Measurements from ENCODE around the gene CUL7.
"Not testable (repeated sequence)": the region's sequence is repeated elsewhere in the genome, so short reads cannot be mapped to it uniquely, and the experiment has no call there.

CUL7 gene

DNA sequence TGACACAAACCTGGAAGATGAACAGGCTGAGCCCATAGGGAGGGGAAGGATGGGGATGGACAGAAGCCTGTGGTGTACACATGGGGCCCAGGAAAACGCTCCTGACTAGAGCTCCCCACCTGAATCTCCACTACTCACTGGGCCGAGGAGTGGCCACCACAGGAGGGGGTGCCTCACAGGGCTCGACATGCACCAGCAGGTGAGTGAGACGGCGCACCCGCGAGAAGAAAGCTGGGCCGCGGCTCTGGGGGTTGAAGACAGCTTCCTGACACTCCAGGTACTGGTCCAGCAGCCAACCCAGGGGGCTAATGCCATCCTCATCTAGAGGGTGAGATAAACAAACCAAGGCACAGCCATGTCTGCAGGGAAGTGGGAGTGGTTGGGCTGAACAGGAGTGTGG is 10.3 kb downstream of the CUL7 start:
- no peak for DNase-seq

DNA sequence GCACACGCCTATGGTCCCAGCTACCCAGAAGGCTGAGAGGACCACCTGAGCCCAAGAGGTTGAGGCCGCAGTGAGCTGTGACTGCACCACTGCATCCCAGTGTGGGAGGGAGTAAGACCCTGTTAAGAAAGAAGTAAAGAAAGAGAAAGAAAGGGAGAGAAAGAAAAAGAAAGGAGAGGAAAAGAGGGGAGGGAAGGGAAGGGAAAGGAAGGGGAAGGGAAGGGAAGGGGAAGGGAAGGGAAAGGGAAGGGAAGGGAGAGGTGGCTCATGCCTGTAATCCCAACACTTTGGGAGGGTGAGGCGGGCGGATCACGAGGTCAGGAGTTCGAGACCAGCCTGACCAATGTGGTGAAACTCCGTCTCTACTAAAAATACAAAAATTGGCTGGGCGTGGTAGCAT is 12.2 kb downstream of the CUL7 start:
- not testable (repeated sequence) for DNase-seq

DNA sequence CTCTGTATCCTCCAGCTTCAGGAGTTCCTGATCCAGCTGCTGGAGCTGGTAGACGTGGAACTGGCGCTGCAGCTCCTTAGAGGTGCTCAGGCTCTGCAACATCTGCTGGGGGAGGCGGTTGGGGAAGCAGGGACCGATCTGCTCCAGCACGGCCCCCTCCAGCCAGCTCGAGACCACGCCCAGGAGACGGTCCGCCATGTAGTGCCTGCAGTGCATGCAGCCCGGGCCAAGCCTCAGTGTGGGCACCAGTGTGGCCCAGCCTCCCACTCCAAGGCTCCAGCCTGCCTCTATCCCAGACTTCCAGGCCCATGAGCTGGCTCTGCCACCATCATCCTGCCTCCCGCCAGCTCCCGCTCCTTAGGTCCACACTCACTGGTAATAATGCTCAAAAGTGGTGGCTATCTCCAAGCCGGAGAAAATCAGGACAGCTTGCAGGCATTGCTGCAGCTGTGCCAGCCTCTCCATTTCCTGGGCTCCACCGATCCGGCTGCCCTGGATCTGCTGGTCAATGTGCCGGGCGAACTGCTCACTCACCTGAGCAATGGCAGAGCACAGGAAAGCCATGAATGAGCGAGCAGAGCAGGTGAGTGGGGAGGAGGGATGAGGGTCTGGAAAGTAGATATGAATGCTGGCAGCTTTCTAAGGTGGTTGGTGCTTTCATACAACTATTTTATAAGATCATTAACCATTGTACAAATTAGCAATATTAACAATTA is 13.0 kb downstream of the CUL7 start:
- DNase-seq = no peak

DNA sequence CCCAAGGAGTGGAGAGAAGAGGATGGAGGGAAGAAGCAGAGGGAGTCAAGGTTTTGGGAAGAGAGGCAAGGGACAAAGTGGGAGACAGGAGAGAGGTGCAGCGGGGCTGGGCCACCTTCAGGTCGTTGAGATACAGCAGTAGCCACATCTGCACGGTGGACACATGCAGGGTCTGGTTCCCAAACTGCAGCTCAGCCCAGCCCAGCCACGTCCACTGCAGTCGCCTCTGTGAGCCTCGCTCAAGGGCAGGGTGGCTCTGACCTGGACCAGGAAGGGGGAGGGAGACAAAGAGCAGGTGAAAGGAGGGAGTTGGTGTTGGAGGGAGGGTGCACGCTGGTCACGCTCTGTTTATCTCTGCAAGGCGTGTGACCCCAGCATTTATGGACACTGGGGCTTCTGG is 14.9 kb downstream of the CUL7 start:
- no peak for DNase-seq

DNA sequence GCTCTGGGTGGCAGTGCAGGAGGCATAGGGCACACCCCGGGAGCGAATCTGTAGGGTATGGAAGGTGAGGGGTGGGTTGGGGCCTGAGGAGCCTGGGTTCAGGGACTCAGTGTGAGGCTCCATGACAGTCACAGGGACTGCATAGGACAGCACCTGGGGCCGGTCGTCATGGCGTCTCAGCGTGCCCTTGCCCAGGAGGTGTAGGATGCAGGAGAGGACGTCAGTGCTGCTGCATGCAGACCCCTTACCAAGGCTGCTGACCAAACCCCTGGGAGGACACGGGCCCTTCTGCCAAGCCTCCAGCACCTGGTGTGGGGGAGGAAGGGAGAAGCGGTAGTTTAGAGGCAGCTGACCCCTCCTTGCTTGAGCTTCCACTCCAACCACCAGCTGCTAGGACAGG is 15.9 kb downstream of the CUL7 start:
- DNase-seq = no peak

DNA sequence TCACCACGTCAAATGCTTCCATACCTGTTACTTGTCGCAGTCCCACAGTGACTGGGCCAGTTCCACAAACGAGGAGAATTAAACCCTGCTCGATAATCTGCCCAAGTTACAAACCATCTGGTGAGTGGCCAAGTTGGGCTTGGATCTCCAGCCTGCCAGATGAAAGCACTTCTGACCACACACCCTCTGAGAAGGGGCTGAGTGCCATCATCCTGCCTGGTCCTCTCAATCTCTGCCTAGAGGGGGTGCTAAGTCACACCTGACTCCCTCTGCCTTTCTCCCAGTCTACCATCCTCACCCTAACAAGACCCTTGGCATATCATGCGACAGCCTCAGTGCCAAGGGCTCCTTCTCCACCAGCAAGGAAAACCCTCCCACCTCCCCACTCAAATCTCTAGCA is 16.5 kb downstream of the CUL7 start:
- no peak for DNase-seq

DNA sequence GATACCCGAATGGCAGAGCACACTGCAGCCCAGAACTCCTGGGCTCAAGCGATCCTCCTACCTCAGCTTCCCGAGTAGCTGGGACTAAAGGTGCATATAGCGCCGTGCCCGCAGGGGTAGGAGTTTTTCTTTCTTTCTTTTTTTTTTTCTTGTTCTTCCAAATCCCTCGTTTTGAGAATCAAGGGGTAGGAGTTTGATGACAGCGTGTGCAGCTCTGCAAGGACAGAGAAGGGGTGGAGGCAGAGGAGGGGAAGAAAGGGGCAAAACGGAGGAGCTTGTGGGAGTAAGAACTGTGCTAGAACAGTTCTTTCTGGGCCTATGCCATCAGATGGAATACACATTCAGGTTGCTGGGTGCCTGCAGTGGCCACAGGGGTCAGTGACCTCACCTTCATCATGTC is 16.9 kb downstream of the CUL7 start:
- no peak for DNase-seq

DNA sequence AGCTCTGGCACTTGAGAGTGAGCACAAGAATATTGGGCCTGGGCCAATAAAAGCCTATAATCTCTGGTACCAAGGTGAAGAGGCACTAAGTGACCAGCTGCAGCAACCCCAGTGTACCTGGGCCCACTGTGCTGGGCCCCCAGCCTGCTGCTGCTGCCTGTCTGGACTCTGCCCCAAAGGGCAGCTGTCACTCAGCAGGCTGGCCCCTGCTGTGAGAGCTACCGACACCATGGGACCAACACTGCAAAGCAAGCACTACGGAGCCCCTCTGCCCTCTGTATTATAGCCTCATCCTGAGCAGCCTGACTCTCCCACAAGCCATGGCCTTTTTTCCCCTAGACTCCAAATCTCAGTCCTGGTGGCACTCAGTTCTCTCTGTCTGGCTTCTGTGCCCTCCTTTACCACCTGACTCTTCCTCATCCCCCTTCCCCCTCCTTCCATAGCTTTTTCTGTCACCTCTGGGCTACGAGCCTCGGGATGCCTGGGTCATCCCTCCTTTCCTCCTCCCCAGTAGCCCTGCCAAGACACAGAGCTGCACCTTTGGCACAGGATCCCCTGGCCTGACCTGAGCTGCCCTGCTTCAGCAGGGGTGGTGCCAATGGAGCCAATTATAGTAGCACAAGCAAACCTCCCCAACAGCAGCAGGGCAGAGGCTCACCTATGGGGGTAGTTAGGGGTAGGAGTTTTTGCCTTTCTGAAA is 18.0 kb downstream of the CUL7 start:
- no peak for DNase-seq

DNA sequence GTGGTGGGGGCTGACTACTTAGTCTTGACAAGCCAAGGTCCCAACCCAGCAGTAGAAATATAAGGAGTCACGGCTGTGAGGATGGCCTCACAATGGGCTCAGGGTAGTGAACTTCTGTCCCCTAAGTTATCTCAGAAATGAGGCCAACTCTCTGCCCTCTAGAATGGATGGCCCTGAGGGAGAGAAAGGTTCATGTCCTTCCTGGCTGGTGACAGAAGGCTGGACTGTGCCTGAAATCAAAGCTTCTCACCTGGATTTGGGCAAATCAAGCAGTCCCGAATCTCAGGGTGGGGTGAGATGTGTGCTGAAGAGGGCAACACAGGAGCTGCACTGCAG is 19.5 kb downstream of the CUL7 start:
- no peak for DNase-seq

DNA sequence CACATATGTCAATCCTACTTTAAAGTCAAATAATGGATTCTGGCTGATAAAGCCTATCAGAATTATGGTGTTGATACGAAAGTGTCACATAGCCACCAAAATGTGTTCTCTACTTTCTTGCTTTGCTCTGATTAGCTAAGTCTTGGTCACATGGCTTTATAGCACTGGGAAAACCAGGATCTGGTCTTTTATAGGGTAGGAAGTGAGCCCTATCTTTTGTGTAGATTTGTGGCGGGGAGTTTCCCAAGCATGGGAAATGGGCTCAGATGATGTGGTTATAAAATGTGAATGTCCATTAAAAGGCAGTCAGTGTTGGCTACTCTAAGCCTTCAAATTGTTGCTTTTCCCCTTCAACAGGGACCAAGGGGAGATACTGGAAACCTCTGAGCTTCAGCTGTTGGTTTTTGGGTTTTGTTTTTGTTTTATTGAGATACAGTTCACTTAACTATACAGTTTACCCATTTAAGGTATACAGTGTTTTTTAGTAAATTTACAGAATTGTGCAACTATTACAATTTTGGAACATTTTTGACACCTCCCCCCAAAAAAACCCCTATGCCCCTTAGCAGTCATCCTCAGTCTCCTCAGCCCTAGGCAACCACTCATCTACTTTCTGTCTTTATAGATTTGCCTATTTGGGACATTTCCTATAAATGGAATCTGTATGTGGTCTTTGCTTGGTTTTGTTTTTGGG is 20.0 kb downstream of the CUL7 start:
- no peak for DNase-seq

DNA sequence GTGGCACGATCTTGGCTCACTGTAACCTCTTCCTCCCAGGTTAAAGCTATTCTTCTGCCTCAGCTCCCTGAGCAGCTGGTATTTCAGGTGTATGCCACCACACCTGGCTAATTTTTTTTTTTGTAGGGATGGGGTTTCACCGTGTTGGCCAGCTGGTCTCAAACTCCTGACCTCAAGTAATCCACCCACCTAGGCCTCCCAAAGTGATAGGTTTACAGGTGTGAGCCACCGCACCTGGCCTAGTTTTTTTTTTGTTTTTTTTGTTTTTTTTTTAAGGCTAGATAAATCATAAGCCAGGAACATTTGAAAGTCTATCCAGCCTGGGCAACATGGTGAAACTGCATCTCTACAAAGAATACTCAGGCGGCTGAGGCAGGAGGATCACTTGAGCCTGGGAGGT is 21.3 kb downstream of the CUL7 start:
- DNase-seq = no peak

DNA sequence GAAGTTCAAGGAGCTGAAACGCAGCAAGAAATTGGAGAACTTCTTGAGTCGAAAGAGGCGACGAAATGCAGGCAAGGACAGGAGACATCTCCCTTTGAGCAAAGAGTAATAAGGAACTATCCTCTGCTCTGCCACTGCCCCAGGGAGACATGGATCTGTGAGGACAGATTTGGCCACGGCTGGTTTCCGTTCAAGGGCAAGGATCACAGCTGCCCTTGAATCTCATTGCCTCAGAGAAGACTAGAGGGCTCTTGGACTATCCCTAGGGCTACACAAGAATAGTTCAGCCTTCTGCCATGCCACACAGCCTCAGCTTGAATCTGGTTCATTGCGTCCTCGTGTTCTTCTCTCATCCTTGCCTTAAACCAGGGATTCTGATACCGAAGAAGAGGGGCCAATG is 24.5 kb downstream of the CUL7 start:
- no peak for DNase-seq

DNA sequence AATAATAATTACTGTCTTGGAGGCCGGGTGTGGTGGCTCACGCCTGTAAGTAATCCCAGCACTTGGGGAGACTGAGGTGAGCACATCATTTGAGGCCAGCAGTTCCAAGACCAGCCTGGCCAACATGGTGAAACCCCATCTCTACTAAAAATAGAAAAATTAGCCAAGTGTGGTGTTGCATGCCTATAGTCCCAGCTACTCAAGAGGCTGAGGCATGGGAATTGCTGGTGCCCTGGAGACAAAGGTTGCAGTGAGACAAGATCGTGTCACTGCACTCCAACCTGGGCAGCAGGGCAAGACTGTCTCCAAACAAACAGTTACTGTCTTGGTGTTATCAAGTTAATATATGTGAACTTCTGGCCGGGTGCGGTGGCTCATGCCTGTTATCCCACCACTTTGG is 27.3 kb downstream of the CUL7 start:
- DNase-seq = no peak

DNA sequence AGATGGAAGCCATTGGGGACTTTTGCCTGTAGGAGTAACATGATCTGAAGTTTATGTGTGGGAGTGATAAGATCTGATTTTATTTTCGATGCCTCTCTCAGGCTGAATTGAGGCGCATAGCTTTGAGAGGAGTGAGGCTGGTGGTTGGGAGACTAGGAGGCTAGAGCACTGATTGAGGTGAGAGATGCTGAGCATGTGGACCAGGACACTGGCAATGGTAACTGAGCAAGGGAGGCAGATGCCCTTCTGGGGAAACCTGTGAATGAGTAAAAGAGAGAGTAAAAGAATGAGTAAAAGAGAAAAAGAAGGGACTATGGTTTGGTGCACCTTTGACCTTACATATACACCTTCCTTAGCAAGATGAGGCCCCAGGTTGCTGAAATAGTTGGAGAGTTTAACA is 29.2 kb downstream of the CUL7 start:
- no peak for DNase-seq

DNA sequence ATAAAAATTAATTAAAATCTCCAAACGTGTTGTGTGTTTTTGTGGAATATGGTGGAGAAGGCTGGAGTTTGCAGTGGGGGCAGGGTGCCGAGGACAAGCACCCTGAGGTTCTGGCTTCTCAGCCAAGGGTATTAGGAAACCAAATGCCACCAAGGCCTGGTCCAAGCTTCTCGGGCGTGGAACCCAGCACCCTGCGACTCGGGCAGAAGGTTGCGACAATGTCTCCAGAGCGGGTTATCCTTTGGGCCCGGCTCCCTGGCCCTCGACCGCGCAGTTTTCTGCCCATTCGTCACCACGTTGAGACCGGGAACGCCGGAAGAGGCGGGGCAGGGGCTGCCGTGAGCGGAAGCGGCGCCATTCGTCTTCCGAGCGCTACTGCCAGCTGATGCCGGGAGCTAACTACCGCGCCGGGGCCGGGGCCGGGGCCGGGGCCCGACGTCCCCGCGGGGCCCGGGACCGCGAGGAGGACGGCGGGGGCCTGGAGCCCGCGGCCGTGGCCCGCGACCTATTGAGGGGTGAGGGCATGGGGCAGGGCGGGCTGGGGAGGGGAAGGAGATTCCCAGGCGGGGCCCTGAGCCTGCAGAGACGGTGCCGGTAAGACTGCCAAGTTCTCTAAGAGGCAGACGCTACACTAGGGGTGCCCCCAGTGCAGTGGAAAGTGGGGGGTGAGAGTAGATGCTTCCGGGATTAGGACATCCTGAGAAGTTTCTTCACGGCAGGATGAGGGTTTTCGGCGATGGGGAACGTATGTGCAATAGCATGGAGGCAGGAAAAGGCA is 32.2 kb downstream of the CUL7 start, which contains the start of gene RRP36:
RRP36 (plus strand) TSS at position 354 of the 778 bp plus-strand sequence; CDS start at position 386, 32 bp downstream.
- peak; percentile 54 for DNase-seq

DNA sequence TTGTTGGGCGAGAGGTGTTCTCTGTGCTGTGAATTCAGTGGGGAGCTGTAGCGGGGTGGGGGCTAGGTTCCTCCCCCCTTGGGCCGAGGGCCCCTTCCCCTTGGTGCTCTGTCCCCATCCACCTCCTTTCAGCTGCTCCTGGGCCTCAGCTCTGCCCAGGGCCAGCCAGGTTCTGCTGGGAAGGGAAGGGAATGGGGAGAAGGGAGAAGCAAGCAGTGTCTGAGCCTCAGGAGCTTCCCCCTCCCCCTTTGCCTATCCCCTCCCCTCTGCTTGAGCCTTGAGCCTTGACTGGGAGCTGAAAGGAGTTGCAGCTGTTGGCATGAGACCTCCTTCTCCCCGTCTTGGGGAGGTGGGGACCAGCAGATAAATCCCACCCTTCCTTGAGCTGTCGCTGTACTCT is 32.8 kb downstream of the CUL7 start:
- no peak for DNase-seq

DNA sequence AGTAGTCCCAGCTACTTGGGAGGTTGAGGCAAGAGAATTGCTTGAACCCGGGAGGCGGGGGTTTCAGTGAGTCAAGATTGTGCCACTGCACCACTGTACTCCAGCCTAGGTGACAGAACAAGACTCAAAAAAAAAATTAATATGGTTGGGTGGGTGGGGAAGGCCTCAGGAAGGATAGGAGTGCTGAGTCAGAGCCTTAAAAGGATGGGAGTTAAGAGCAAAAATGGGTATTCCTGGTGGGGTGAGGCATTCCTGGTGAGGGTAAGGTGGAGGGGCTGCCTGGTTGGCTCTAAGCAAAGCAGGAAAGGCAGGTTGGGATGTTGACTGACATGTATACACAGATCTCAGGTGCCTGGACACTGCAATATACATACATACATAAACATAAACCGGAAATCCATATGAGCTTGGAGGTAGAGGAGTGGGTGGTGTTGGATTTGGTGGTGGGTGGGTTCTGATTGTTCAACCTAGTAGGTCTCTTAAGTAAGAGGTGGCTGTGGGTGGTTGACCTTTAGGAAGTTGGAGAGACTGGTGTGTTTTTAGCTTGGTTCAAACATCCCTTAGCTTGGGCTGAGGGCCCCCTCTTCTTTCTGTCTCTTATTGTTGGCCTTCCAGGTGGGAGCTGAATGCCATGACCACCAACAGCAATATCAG is 33.5 kb downstream of the CUL7 start:
- DNase-seq = no peak

DNA sequence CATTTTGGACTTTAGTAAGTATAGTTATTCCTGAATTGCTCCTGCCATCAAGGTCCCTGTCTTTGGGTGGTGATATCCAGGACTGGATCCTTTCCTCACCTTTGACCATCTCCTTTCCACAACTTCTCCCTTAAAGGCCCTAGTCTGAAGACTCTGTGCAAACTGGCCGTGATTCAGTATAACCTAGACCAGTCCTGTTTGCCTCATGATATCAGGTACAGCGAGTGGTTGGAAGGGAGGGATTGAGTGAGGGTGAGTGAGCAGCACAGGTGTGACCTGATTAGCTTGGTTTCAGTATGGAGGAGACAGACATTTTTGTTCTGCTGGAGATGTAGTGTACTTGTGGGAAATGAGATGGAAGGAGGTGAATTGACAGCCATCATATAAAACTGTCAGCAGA is 34.5 kb downstream of the CUL7 start:
- no peak for DNase-seq

DNA sequence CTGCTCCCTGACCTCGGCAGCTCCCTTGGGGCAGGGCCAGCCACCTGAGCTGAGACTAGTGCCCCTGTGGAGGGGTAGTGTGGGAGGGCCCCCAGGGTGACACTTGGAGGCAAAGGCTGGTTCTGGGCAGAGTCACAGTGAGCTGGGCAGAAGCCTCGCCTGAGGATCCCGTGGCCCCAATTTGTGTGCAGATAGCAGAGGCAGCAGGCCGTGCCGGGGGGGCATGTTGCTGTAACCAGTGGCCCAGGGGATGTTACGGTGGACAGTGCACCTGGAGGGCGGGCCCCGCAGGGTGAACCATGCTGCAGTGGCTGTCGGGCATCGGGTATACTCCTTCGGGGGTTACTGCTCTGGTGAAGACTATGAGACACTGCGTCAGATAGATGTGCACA is 36.7 kb downstream of the CUL7 start:
- DNase-seq = no peak

DNA sequence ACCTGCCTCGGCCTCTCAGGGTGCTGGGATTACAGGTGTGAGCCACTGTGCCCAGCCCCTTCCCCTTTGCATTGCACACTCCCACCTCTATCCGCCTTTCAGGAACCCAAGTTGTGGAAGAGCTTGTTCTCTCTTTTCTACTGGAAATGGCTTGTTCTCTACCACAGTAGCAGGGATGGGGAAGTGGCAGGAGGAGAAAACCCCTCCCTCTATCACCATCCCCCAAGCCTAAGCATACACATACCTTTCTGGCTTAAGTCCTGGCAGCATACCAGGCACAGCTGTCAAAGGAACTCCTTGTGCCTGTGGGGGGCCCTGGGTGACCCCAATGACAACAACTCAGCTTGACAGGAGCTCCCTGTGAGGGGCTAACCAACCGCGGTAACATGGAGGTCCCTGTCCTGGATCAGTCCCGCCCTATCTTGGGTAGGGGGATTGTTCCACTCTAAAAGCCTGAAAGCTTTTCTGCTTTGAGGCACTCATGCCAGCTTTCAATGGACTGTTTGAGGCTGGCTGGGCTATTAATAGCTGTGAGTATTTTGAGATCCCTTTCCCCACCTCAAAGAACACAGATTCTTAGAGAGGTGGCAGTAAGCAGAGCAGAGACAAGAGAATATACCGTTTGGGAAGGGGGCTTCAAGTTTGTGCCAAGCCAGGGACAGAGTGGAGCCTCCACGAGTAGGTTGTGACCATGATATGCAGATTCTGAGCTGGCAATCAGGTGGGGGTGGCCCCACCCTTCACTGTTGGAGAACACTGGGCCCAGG is 37.3 kb downstream of the CUL7 start:
- DNase-seq = no peak

DNA sequence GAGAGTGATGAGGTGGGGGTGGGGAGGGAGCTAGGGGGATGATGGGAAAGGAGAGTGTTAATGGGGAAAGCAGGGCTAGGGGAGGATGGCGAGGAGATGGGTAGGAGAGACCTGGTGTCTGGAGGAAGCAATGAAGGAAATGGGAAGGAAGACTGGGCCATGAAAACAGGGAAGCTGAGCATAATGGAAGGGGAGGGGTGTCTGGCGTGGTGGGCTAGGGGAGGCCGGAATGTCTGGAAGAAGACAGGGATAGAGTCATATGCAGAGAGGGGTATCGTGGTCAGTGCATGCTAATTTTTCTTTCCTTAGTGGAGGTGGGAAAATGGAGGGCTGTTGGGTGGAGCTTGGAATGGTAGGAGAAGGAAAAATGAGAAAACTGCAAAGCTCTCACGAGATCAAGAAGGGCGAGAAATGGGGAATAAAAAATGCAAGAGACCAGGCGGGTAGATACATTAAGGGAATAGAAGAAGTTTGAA is 39.2 kb downstream of the CUL7 start:
- DNase-seq = no peak

DNA sequence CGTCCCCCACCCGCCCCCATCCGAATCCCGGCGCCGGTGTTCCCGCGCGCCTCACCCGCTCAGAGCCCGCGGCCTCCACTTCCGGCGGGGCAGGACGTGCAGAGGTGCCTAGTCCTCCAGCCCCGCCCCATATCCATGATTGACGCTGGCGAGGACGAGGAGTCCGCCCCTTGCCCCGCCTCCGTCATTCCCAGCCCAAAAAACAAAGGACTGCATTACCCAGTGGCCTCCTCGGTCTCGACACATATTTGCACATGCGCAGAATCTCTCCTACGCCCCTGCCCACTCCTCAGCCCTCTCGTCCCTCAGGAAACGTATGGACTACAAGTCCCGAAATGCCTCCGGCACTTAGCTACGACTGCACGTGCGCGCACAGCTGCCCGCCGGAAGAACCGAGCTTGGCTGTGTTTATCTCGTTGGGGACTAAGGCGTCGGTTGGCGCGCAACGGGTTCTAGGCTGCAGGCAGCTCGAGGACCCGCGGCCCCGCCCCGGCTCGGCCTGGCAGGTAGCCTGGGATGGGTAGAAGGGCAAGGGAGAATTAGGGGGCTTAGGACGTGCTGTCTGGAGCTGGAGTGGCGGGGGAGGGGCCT is 39.7 kb downstream of the CUL7 start, which contains the start of the genes KLHDC3 and MEA1:
KLHDC3 (plus strand) TSS at position 407 of the 591 bp plus-strand sequence. CDS start 2,944 bp downstream, outside the sequence.
MEA1 (minus strand) TSS at position 104 of the 591 bp plus-strand sequence. CDS start 133 bp downstream, outside the sequence.
- DNase-seq = peak; percentile 98

Measured in activated gamma-delta T cell treated with Interleukin-2 at 50 U/mL for 16 hours (primary cell).